HG02938 (cell line): Measurements from ENCODE around the gene TMEM217.
"Not testable (repeated sequence)": the region's sequence is repeated elsewhere in the genome, so short reads cannot be mapped to it uniquely, and the experiment has no call there.

Experiments used
- ATAC-seq: cut with Tn5 transposase; IDR thresholded peaks from one replicate; pipeline ENCODE4 v1.9.1; 2021; ENCODE audit warnings: mild to moderate bottlenecking, moderate library complexity; ENCODE audit not compliant: unreplicated experiment

The TMEM217 gene

DNA sequence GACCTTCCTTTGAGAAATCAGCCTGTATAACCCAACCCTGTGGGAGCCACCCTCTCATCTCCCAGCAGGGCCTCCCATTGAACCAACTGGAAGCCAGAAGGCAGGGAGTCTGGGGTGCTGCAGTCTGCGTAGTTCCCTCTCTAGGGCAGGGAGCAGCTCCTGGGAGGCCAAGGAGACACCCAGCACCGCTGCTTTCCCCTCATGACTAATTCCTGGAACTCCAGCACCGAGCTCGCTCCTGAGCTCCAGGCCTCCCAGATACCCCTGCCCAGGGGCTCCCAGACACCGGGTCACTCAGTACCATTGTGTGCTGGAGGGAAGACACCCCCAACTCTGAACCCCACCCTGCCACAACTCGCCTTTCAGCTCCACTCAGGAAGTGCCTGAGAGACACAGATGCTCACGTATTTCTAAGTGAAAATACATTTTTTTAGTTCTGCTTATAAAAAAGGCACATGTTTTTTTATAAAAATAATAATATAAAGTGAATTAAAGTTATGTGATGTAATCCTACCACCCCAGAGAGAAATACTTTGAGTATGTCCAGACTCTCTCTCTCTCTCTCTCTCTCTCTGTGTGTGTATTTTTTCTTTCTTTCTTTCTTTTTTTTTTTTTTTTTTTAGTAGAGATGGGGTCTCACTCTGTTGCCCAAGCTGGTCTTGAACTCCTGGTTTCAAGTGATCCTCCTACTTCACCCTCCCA lies 70.5 kb downstream of the TMEM217 start:
- ATAC-seq = no peak

DNA sequence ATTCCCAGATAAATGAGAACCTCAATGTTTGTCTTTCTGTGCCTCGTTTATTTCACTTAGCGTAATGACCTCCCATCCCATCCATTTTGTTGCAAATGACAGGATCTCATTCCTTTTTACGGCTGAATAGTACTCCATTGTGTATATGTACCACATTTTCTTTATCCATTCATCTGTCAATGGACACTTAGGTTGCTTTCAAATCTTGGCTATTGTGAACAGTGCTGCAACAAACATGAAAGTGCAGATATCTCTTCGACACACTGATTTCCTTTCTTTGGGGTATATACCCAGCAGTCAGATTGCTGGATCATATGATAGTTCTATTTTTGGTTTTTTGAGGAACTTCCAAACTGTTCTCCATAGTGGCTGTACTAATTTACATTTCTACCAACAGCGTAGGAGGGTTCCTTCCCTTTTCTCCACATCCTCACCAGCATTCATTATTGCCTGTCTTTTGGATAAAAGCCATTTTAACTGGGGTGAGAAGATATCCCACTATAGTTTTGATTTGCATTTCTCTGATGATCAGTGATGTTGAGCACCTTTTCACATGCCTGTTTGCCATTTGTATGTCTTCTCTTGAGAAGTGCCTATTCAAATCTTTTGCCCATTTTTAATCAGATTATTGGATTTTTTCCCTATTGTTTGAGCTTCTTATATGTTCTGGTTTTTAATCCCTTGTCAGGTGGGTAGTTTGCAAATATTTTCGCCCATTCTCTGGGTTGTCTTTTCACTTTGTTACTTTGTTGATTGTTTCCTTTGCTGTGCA lies 71.8 kb downstream of the TMEM217 start:
- not testable (repeated sequence) for ATAC-seq

GRCh38 chr6:37182736-37183590 lies 75.0 kb downstream of the TMEM217 start:
- ATAC-seq = no peak

DNA sequence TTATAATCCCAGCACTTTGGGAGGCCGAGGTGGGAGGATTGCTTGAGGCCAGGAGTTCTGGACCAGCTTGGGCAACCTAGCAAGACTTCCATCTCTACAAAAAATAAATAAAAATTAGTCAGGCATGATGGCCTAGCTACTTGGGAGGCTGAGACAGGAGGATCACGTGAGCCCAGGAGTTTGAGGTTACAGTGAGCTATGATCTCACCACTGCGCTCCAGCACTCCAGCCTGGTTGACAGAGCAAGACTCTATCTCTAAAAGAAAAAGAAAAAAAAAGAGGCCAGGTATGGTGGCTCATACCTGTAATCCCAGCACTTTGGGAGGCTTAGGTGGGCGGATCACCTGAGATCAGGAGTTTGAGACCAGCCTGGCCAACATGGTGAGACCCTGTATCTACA lies 77.3 kb downstream of the TMEM217 start:
- not testable (repeated sequence) for ATAC-seq

DNA sequence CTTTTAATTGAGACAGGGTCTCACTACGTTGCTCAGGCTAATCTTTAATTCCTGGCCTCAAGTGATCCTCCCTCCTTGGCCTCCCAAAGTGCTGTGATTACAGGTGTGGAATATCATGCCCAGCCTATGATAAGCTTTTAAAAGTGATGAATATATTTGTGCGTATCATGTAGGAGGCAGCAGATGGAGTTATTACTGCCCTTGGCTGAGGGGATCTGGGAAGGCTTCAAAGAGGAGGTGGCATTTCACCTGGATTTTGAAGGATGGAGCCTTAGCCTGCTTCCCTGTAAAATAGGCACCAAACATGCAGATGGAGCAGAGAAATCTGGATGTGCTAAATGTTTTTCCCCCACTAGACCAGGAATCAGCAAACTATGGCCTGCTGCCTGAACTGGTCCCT lies 77.9 kb downstream of the TMEM217 start:
- ATAC-seq = no peak

GRCh38 chr6:37177935-37178517 lies 79.9 kb downstream of the TMEM217 start:
- ATAC-seq = no peak

- ATAC-seq = no peak
Measured at GRCh38 chr6:37177077-37177934, 80.6 kb downstream of the TMEM217 start.

DNA sequence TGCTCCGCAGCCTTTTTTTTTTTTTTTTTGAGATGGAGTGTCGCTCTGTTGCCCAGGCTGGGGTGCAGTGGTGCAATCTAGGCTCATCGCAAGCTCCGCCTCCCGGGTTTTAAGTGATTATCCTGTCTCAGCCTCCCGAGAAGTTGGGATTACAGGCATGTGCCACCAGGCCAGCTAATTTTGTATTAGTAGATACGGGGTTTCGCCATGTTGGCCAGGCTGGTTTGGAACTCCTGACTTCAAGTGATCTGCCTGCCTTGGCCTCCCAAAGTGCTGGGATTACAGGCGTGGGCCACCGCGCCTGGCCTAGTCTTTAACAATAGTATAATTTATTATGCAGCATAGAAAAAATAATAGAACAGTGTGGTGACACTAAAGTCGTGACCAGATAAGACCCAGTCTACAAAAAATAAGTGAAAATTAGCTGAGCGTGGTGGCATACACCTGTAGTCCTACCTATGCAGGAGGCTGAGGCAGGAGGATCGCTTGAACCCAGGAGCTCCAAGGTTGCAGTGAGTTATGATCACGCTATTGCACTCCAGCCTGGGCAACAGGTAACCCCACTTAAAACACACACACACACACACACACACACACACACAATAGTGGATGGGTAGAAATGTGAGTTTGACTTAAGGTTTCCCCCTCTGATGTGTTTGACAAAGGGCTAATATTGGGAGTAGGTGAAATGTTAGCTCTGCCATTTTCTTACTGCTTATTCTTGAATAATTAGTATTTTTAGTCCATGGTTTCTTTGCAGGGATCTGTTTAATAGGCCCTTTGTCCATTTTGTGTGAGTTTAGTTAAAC lies 81.5 kb downstream of the TMEM217 start:
- no peak for ATAC-seq

- ATAC-seq = no peak
Measured at GRCh38 chr6:37175332-37176267, 82.3 kb downstream of the TMEM217 start.

- ATAC-seq = no peak
Measured at GRCh38 chr6:37174515-37175331, 83.2 kb downstream of the TMEM217 start.

DNA sequence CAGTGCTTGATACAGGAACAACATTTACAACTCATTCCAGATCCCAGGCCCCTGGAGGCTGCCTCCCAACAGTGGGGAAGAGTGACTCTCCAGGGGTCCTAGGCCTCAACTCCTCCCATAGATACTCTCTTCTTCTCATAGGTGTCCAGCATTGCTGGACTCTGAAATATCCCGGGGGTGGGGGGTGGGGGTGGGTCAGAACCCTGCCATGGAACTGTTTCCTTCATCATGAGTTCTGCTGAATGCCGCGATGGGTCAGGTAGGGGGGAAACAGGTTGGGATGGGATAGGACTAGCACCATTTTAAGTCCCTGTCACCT lies 83.8 kb downstream of the TMEM217 start:
- no peak for ATAC-seq

DNA sequence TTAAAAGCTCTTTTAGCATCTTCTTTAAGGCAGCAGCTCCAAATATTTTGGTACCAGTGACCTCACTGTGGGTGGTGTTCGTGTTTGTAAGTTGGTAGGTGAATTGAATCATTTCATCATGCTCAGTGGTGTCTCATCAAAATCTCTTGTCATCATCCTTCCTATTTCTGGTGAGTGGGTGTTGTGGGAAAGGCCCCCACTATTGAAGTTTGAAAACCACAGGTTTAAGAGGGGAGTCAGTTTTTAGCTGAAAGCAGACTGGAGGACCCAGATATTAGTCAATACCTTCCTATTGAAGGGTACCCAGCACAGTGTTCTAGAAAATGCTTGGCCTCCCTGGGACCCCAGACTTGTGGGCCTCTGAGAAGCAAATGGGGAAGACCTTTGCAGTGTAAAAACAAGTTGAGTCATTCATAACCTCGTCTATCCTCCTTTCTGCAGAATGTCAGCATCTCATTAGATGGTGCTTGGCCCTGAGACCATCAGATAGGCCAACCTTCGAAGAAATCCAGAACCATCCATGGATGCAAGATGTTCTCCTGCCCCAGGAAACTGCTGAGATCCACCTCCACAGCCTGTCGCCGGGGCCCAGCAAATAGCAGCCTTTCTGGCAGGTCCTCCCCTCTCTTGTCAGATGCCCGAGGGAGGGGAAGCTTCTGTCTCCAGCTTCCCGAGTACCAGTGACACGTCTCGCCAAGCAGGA lies 84.3 kb downstream of the TMEM217 start:
- ATAC-seq = no peak

DNA sequence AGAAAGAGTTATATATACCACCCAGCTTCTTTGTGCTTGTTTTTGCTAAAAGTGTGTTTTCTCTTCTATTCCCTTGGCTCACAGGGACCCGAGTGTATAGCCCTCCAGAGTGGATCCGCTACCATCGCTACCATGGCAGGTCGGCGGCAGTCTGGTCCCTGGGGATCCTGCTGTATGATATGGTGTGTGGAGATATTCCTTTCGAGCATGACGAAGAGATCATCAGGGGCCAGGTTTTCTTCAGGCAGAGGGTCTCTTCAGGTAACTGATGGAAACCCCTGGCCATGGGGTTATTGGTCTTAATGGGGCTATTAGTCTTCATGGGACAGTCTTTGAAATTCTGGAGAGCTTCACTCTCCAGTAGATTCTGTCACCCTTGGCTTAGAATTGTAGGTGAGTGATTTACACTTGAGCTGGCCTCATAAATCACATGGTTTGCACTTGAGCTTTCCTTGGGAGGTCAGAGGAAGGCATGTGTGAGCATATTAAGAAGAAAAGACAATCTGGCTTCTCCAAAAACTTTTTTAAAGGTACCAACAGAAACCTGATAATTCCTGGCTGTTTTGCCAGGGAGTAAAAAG lies 84.9 kb downstream of the TMEM217 start:
- no peak for ATAC-seq

DNA sequence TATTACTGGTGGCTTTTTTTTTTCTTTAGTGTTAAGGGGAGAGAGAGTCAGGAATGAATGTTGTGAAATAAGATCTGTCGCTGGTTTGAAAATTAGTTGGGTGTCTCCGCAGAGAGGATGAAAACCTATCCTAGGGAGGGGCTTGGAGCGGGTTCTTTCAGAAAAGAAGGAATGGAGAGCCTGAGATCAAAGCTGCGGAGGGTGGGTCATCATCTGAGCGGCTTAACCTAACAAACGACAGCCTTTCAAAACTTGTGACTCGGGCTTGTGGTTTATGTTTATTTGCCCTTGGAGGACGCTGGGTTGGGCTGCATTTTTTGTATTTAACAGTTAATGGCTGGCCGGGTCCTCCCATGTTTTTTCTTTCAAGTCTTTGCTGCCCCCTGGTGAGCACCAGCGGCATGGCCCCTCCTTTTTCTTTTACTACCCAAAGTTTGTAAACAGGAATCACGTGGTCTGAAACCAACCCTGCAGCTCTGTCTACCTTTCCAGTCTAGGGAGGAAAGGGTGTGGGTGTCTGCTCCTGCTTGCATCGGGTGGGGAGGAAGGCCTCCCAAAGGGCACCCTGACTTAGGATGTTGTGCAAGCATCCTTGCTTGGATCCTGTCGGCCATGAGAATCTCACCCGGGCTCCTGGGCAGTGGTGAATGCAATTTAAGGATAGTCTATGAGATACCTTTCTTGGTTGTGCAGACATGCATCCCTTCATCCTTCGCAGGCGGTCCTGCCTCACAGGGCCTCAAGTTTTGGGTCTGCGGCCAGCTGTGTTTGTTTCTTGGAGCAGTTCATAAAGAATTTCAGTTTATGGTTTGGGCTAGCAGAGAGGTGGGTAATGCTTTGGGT lies 85.8 kb downstream of the TMEM217 start:
- no peak for ATAC-seq

DNA sequence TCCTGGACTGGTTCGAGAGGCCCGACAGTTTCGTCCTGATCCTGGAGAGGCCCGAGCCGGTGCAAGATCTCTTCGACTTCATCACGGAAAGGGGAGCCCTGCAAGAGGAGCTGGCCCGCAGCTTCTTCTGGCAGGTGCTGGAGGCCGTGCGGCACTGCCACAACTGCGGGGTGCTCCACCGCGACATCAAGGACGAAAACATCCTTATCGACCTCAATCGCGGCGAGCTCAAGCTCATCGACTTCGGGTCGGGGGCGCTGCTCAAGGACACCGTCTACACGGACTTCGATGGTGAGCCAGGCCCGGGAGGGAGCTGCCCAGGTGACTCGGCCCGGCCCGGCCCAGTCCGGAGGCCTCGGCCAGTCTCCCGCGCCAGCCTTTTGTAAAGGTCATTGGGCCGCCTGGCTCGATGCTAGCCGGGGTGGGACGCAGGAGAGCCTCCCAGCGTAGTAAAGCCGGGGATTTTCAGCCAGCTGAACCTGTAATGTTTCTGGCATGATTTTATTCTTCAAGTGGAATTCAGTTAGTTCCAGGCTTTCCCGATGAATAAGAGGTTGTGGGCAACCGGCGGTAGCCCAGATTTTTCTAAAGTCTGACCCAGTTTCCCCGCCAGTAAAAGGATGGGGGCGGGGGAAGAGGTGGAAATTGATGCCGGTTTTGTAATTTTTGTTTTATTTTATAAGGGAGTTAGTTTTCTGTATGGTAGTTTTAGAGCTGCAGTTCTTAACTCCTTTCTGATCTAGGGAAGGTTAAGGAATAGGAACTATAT lies 86.6 kb downstream of the TMEM217 start:
- no peak for ATAC-seq
